ENCODE data around the gene MEGF11. TPM values are rescaled to one million over a fixed set of nuclear protein-coding genes. Genes with fewer than 3 reads are reported as not detected.

MEGF11 gene
- total RNA-seq, 1 donor from 2014 or later: not detected

- no peak for ATAC-seq (ENCODE audit: low read depth)
- H3K27ac Mint-ChIP-seq: peak overlapping the region; percentile 62
- H3K27me3 Mint-ChIP-seq: no peaks in the 10 kb centered on the region
- DNase-seq: no peak
- ChIA-PET CTCF (no interaction called here), POLR2A (interaction anchor here (1.1 to 2.7 kb wide), 3 partner anchors 18 to 34 kb away, joined by 3 to 15 read pairs (median 6); partner anchors contain the start of gene RAB11A)
- no peaks in the 10 kb centered on the region for H3K9me3 Mint-ChIP-seq
- no peak overlapping the region for H3K4me3 Mint-ChIP-seq
- H3K36me3 Mint-ChIP-seq (ENCODE audit: low read depth): peaks cover 48% of the 10 kb centered on the region
- H3K4me1 Mint-ChIP-seq: peaks cover 43% of the 10 kb centered on the region
- intact Hi-C loops (cut with micrococcal nuclease): loop anchor here (5.0 kb wide), 1 partner anchor 79 kb away; no protein-coding TSS in a partner anchor
- TF ChIP-seq CTCF (IDR thresholded peaks at IDR 0.05): no peak
Measured at GRCh38 chr15:65903296-65904073, 350.1 kb downstream of the MEGF11 start.

GRCh38 chr15:65902373-65902772 lies 351.2 kb downstream of the MEGF11 start:
- ChIA-PET CTCF (interaction anchor here (1.3 to 1.8 kb wide), 3 partner anchors 15 to 80 kb away, joined by 3 to 6 read pairs (median 3); partner anchors contain the start of gene RAB11A), POLR2A (interaction anchor here (0.6 to 2.7 kb wide), 5 partner anchors 15 to 484 kb away, joined by 4 to 15 read pairs (median 6); partner anchors contain the start of genes MAP2K1 and RAB11A)
- ATAC-seq (ENCODE audit: low read depth) (peak; percentile 99), DNase-seq (peak; percentile 46)
- H3K27ac Mint-ChIP-seq: peak overlapping the region; percentile 61
- H3K4me3 Mint-ChIP-seq: peak overlapping the region; percentile 17
- H3K4me1 Mint-ChIP-seq: peaks cover 43% of the 10 kb centered on the region
- H3K36me3 Mint-ChIP-seq (ENCODE audit: low read depth): peaks cover 55% of the 10 kb centered on the region
- TF ChIP-seq CTCF (IDR thresholded peaks at IDR 0.05): no peak
- intact Hi-C loops (cut with micrococcal nuclease): loop anchor here (1.0 to 5.0 kb wide), 4 partner anchors 15 to 80 kb away; partner anchors contain the start of gene RAB11A
- no peaks in the 10 kb centered on the region for H3K27me3 Mint-ChIP-seq
- no peaks in the 10 kb centered on the region for H3K9me3 Mint-ChIP-seq

- POLR2A ChIA-PET: interaction anchor here (0.6 to 2.7 kb wide), 5 partner anchors 15 to 485 kb away, joined by 4 to 15 read pairs (median 6); partner anchors contain the start of genes MAP2K1 and RAB11A
- peaks cover 56% of the 10 kb centered on the region for H3K36me3 Mint-ChIP-seq (ENCODE audit: low read depth)
- no peak overlapping the region for H3K4me3 Mint-ChIP-seq
- H3K27ac Mint-ChIP-seq: peak overlapping the region; percentile 61
- intact Hi-C loops (cut with micrococcal nuclease): loop anchor here (1.0 to 5.0 kb wide), 4 partner anchors 15 to 80 kb away; partner anchors contain the start of gene RAB11A
- no peaks in the 10 kb centered on the region for H3K27me3 Mint-ChIP-seq
- ATAC-seq (ENCODE audit: low read depth) (no peak), DNase-seq (no peak)
- CTCF ChIA-PET: interaction anchor here (1.3 to 1.8 kb wide), 3 partner anchors 15 to 81 kb away, joined by 3 to 6 read pairs (median 3); partner anchors contain the start of gene RAB11A
- no peaks in the 10 kb centered on the region for H3K9me3 Mint-ChIP-seq
- H3K4me1 Mint-ChIP-seq: peaks cover 43% of the 10 kb centered on the region
- TF ChIP-seq CTCF (IDR thresholded peaks at IDR 0.05): no peak
Measured at GRCh38 chr15:65901836-65902235, 351.7 kb downstream of the MEGF11 start.

- ChIA-PET CTCF (interaction anchor here (1.3 to 1.8 kb wide), 2 partner anchors 16 to 32 kb away, joined by 3 to 6 read pairs; partner anchors contain the start of gene RAB11A), POLR2A (interaction anchor here (2.0 kb wide), 1 partner anchor 16 kb away, joined by 11 read pairs; no protein-coding TSS in a partner anchor)
- Mint-ChIP-seq H3K27me3 (no peaks in the 10 kb centered on the region), H3K4me3 (no peak overlapping the region), H3K9me3 (no peaks in the 10 kb centered on the region), H3K36me3 (ENCODE audit: low read depth) (peaks cover 56% of the 10 kb centered on the region), H3K27ac (no peak overlapping the region), H3K4me1 (peaks cover 43% of the 10 kb centered on the region)
- intact Hi-C loops (cut with micrococcal nuclease): loop anchor here (5.0 kb wide), 1 partner anchor 81 kb away; no protein-coding TSS in a partner anchor
- ATAC-seq (ENCODE audit: low read depth): no peak
- no peak for TF ChIP-seq CTCF (IDR thresholded peaks at IDR 0.05)
- no peak for DNase-seq
Measured at GRCh38 chr15:65901336-65901735, 352.2 kb downstream of the MEGF11 start.
